ENCODE data around the gene NXF1.

- TF ChIP-seq POLR2A (IDR thresholded peaks at IDR 0.05): no peak
- TF ChIP-seq, protein P1, sequence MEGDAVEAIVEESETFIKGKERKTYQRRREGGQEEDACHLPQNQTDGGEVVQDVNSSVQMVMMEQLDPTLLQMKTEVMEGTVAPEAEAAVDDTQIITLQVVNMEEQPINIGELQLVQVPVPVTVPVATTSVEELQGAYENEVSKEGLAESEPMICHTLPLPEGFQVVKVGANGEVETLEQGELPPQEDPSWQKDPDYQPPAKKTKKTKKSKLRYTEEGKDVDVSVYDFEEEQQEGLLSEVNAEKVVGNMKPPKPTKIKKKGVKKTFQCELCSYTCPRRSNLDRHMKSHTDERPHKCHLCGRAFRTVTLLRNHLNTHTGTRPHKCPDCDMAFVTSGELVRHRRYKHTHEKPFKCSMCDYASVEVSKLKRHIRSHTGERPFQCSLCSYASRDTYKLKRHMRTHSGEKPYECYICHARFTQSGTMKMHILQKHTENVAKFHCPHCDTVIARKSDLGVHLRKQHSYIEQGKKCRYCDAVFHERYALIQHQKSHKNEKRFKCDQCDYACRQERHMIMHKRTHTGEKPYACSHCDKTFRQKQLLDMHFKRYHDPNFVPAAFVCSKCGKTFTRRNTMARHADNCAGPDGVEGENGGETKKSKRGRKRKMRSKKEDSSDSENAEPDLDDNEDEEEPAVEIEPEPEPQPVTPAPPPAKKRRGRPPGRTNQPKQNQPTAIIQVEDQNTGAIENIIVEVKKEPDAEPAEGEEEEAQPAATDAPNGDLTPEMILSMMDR (IDR thresholded peaks at IDR 0.05): no peak
Measured at GRCh38 chr11:62816557-62816956, 11.3 kb upstream of the NXF1 start.
